TTC549 (cell line): Measurements from ENCODE around the gene DGCR6L.
"Not testable (repeated sequence)": the region's sequence is repeated elsewhere in the genome, so short reads cannot be mapped to it uniquely, and the experiment has no call there.

Experiments used
- FAIRE-seq: peaks from 2 replicates; lab custom pipeline; 2012; peaks lifted over from hg19 to GRCh38; lab: Jason Lieb, UNC

The DGCR6L gene

GRCh38 chr22:20324139-20324516 lies 4.3 kb upstream of the DGCR6L start:
- FAIRE-seq: no peak

- not testable (repeated sequence) for FAIRE-seq
These were observed 1.8 kb upstream of the DGCR6L start for GRCh38 chr22:20321552-20322211.

GRCh38 chr22:20320659-20321551 lies 1.0 kb upstream of the DGCR6L start:
- FAIRE-seq: not testable (repeated sequence)

GRCh38 chr22:20319041-20319744 lies 667 bp downstream of the DGCR6L start:
- no peak for FAIRE-seq

GRCh38 chr22:20318043-20318688 lies 1.7 kb downstream of the DGCR6L start:
- not testable (repeated sequence) for FAIRE-seq

- not testable (repeated sequence) for FAIRE-seq
These were observed 2.3 kb downstream of the DGCR6L start for GRCh38 chr22:20317402-20318042.

GRCh38 chr22:20316844-20317401 lies 2.9 kb downstream of the DGCR6L start:
- no peak for FAIRE-seq

GRCh38 chr22:20316217-20316843 lies 3.5 kb downstream of the DGCR6L start:
- FAIRE-seq: no peak

- no peak for FAIRE-seq
These were observed 4.3 kb downstream of the DGCR6L start for GRCh38 chr22:20315337-20316216.

GRCh38 chr22:20314741-20315336 lies 5.0 kb downstream of the DGCR6L start:
- not testable (repeated sequence) for FAIRE-seq

- not testable (repeated sequence) for FAIRE-seq
These were observed 5.7 kb downstream of the DGCR6L start for GRCh38 chr22:20314206-20314605.

- not testable (repeated sequence) for FAIRE-seq
These were observed 6.4 kb downstream of the DGCR6L start for GRCh38 chr22:20313306-20314077.

GRCh38 chr22:20312396-20313191 lies 7.3 kb downstream of the DGCR6L start:
- no peak for FAIRE-seq

GRCh38 chr22:20311249-20312062 lies 8.4 kb downstream of the DGCR6L start:
- not testable (repeated sequence) for FAIRE-seq

GRCh38 chr22:20310773-20311172 lies 9.1 kb downstream of the DGCR6L start:
- FAIRE-seq: not testable (repeated sequence)

- not testable (repeated sequence) for FAIRE-seq
These were observed 9.7 kb downstream of the DGCR6L start for GRCh38 chr22:20310180-20310579.
